HL-60/S4 (cell line): ENCODE measurements around the gene AGBL2.
"Not testable (repeated sequence)": the region's sequence is repeated elsewhere in the genome, so short reads cannot be mapped to it uniquely, and the experiment has no call there.

Source experiments
- in situ Hi-C: fragments of 300-500 bp; cut with MboI; formaldehyde crosslinking; loops from 2 replicates; pipeline ENCODE4 v1.14.3; 2022; ENCODE audit warnings: low sequenced_read_pairs

Gene AGBL2, protein sequence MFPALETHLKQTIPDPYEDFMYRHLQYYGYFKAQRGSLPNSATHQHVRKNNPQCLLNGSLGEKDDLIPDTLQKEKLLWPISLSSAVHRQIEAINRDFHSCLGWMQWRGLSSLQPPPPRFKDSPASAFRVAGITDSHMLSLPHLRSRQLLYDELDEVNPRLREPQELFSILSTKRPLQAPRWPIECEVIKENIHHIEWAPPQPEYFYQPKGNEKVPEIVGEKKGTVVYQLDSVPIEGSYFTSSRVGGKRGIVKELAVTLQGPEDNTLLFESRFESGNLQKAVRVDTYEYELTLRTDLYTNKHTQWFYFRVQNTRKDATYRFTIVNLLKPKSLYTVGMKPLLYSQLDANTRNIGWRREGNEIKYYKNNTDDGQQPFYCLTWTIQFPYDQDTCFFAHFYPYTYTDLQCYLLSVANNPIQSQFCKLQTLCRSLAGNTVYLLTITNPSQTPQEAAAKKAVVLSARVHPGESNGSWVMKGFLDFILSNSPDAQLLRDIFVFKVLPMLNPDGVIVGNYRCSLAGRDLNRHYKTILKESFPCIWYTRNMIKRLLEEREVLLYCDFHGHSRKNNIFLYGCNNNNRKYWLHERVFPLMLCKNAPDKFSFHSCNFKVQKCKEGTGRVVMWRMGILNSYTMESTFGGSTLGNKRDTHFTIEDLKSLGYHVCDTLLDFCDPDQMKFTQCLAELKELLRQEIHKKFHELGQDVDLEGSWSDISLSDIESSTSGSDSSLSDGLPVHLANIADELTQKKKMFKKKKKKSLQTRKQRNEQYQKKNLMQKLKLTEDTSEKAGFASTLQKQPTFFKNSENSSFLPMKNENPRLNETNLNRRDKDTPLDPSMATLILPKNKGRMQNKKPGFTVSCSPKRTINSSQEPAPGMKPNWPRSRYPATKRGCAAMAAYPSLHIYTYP

DNA sequence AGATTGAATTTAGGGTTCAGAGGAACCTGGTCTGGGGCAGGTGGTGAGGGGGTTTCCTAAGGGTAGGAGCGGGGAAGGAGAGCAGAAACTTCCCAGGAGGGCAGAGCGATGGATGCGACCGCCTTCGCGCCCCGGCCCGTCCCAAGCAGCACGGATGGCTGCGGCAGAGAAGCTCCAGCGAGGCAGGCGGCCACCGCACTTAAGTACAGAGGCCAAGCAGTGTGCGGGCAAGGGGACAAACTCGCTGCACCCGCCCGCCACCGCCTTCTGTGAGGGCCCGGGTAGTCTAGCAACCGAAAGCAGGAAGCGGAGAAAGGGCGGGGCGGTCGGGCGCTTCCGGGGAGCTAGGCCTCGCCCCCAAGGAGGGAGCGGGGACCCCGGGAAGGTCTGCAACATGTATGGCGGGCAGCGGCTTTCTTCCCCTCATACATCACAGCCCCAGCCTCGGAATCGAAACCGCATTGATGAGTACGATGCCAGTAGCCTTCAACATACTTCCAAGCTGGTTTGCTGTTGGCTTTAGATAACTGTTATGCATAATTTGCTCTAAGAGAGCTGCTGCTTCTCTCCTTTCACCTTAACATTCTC is at the start of gene AGBL2:
AGBL2 (minus strand) TSS at position 288 of the 588 bp plus-strand sequence. CDS start 719 bp downstream, outside the sequence.
- in situ Hi-C loops = no loop called here

DNA sequence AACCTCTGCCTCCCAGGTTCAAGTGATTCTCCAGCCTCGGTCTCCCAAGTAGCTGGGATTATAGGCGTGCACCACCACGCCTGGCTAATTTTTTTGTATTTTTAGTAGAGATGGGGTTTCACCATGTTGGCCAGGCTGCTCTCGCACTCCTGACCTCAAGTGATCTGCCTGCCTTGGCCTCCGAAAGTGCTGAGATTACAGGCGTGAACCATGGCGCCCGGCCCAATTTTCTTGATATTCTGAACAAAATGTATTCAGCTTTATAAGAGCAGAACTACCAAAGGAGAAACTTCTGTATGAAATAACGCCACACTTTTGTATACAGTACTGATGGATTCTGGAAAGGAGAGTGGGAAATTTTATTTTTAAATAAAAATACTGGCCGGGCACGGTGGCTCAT is 44.1 kb upstream of the AGBL2 start:
- in situ Hi-C loops = not testable (repeated sequence)

DNA sequence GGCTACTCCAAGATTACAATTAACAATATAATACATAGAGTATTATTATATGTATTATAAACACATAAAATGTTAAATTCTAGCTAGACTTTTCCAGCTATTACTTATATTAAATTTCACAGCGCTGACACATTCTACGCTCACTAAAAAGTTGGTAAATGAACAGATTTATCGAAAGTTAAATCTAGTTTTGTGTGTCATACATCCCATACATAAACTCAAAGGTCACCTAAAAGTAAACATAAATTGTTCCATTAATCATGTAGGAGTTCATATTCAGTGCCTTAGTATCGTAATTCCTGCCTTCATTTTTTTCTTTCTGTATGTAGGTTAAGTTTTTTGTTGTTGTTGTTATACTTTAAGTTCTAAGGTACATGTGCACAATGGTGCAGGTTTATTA is 41.0 kb upstream of the AGBL2 start:
- in situ Hi-C loops = no loop called here

DNA sequence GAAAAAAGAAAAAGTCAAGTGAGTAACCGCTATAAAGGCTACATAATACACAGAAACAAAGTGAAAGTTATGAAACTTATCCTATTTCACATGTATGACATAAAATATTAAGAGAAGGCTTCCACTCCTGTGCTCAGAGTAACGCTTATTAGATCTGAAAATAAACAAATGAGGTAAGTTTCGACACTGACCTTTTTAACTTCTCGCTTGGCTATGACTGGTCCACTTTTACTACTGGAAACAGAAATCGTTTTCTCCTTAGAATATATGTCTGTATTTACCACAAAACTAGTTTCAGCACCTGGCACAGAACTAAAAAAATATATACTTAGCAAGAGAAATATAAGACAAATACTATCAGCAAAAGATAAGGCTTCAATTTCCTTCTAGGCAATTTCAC is 35.6 kb upstream of the AGBL2 start:
- in situ Hi-C loops = no loop called here

DNA sequence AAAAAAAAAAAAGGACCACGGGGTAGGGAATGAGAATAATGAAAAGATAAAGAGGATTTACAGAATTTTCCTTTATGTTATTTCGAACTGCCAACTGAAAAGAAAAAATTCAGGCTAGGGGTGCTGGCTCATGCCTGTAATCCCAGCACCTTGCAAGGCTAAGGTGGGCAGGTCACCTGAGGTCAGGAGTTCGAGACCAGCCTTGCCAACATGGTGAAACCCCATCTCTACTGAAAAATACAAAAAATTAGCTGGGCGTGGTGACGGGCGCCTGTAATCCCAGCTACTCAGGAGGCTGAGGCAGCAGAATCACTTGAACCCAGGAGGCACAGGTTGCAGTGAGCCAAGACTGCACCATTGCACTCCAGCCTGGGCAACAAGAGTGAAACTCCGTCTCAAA is 27.3 kb upstream of the AGBL2 start:
- in situ Hi-C loops = loop anchor here (25.0 kb wide), 1 partner anchor 980 kb away; no protein-coding TSS in a partner anchor

DNA sequence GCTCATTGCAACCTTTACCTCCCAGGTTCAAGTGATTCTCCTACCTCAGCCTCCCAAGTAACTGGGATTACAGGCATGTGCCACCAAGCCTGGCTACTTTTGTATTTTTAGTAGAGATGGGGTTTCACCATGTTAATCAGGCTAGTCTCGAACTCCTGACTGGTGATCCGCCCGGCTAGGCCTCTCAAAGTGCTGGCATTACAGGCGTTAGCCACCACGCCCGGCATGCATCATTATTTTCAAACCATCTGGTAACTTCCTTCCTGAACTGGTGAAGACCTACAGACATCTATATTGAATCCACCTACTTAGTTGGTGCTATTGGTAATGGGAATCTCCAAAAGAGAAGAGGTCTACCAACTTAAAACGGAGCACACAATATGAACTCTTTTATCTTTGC is 22.6 kb upstream of the AGBL2 start:
- in situ Hi-C loops = loop anchor here (25.0 kb wide), 1 partner anchor 976 kb away; no protein-coding TSS in a partner anchor

DNA sequence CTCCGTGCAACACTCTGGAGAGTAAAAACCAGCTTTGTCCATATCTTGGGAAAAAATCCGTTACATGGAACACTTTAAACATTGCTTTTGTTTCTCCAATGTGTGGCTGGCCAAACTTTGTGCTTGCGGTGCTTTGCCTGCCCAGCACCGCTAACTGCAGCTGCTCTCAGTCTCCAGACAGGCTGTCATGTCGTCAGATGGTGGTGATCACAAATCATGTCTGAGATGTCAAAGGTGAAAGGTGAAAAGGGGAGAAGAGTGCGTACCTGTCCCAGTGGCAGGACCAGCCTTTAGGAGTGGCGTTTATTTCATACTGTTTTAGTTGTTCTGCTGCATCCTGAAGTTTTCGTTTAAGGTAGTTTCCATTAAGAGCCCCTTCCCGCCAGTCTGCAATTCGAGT is 17.1 kb upstream of the AGBL2 start:
- in situ Hi-C loops = loop anchor here (25.0 kb wide), 1 partner anchor 970 kb away; no protein-coding TSS in a partner anchor

DNA sequence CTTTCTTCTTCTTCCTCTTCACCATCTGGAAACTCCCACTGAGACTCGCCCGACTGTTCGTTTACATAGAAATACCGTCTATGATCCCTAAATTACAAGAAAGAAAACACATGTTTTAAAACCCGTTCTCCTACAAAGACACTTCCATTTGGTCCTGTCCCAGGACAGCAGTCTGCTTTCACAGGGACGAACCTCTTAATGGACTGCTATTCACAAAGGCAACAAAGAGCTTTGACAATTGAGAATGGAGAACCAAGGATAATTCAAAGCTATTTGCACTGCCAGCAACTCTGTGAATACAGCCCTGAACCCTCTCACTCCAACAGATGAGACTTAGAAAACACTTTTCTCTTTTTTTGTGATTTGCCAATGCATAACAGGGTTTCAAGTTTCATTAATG is 16.3 kb upstream of the AGBL2 start:
- in situ Hi-C loops = loop anchor here (25.0 kb wide), 1 partner anchor 969 kb away; no protein-coding TSS in a partner anchor

DNA sequence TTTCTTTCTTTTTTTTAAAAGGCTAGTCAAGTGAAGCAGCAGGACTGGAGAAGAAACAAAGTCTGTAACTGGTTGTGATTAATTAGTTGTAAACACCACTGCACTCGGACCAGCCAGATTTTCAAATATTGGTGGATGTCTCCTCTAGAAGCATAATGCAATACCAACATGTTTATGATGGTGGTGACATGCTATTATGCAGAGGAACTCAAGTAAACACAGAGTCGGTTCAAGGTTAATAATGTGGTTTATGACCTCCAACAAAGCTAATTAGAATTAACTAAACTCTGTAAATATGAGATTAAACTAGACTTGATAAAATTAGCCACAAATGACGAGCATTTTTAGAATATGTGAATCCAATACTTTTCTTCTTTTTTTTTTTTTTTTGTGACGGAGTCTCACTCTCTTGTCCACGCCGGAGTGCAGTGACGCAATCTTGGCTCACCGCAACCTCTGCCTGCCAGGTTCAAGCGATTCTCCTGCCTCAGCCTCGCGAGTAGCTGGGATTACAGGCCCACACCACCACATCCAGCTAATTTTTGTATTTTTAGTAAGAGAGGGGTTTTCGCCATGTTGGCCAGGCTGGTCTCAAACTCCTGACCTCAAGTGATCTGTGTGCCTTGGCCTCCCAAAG is 11.8 kb upstream of the AGBL2 start:
- in situ Hi-C loops = loop anchor here (25.0 kb wide), 1 partner anchor 965 kb away; no protein-coding TSS in a partner anchor

DNA sequence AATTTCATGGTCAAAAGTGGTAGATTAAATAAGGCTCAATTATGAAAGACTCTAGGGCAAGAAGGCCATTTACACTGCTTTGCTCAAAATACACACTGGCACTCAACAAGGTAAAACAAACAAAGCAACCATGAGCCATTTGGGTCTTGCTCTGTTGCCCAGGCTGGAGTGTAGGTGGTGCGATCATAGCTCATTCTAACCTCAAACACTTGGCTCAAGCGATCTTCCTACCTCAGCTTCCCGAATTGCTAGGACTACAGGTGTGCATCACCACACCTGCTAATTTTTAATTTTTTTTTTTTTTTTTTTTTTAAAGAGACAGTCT is 10.9 kb upstream of the AGBL2 start:
- in situ Hi-C loops = loop anchor here (25.0 kb wide), 1 partner anchor 964 kb away; no protein-coding TSS in a partner anchor

DNA sequence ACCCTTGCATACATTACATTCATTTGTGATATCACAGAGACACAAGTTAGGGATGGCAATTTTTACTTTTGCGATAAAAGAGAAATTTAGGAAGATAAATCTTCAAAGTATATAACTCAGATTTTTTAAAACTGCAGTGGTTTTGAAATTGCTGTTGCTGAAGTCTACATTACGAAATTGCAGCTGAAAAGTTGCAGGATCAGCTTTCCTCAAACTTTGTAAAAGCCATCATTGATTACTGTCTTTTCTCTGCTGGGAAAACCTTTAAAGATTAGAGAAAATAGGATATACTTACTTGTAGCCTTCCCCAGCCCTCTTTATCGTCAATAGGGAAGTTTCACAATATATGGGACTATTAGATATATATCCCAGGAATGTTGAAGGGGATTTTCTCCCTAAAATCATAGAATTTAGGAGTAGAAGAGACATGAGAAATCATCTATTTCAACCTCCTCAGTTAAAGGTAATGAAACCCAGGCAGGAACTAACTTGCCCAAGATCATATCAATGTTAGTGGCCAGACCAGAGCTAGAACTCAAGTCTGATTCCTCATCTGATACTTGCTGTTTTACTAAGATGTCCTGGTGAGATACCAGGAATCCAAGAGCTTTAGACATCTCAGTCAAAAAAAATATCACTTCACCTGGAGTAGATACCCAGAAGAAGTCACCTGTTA is 10.4 kb upstream of the AGBL2 start:
- in situ Hi-C loops = loop anchor here (25.0 kb wide), 1 partner anchor 963 kb away; no protein-coding TSS in a partner anchor

DNA sequence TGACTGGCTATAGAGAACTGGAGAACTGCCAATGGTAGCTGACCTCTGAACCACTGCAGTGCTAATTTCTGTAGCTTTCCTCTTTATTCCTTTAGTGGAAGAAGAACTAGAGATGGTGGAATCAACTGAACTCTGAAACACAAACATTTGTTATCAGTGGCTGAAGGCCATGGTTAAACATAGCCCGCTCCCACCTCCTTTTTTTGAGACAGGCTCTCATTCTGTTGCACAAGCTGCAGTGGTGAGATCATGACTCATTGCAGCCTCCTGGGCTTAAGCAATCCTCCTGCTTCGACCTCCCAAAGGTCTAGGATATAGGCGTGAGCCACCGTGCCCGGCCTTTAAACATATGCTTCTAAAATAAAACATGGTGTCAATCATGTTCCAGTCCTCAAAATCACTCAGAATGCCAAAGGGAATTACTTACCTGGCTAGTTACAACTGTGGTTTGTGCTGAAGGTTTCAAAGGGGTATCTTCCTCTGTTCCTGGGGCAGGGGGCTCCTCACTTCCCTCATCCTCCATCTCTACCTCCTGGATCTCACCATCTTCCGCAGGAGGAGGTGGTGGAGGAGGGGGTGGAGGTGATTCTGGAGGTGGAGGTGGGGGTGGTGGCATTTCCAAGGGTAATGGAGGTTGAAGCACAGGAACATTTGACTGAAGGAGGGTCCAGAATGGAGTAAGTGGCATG is 9.0 kb upstream of the AGBL2 start:
- in situ Hi-C loops = no loop called here

DNA sequence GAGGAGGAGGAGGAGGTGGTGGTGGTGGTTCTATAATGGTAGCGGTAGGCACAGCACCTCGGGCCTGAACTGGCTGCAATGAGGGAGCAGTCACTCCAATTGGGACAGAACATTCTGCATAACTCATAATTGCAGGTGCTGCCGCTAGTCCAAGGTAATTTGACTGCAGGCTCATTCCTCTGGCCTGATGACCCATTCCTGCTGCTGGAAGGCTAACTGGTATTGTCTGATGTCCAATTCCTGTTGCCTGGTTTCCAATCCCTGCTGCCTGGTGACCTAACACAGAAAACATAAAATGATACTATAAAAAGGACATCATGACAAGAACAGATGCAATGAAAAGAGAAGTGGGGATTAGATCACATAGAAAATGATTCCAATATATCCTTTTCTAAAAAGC is 7.9 kb upstream of the AGBL2 start:
- in situ Hi-C loops = no loop called here

DNA sequence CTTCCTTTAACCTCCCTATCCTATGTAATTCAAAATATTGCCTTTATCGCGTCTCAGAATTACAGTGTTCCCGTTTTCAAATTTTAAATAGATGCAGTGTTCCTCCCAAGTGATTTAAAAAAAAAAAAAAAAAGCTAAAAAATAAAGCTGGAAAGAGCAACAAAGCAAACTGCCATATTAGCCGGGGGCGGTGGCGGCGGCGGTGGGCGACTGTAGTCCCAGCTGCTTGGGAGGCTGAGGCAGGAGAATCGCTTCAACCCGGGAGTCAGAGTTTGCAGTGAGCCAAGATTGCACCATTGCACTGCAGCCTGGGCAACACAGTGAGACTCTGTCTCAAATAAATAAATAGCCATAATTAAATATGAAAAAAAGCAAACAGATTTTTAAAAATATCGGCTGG is 5.5 kb upstream of the AGBL2 start:
- in situ Hi-C loops = no loop called here

DNA sequence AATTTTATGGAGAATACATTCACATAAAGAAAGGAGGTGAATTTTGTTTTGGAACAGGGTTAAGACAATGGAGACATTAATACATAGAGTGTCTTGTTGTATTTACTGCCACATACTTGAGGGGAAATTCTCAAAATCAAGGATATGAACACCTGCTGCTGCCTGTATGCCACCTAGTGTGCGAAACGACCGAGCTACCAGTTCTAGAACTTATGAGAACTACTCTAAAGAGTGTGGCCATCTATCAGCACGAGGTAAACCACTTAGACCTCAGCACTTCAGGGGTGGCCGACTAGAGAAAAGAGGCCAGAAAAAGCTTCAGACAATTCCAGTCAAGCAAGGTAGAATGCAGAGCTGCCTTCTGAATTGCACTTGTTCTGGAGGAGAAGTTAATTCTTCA is 1.5 kb upstream of the AGBL2 start:
- in situ Hi-C loops = no loop called here

DNA sequence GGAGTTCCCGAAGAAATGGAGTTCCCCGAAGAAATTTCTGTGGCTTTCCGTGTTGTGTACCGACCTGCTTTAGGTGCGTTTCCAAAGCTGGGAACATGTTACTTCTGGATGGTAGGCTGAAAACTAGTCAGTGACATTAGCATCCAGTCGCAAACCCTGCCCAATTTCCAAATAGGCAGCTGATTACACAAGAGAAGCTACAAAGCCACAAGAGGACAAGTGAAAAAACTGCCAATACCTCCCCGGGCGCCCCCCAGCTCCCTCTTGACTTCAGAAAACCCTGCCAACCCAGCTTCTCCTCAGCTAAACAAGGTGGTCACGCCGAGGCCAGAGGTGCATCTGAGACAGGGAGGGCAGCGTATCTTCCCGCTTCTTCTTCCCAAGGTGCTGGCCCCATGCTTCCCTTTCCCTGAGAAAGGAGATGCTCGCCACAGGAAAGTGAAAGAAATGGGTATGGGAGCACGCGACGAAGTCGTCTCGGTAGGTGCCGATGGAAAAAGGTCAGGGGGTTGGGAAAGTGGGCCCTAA is 551 bp downstream of the AGBL2 start:
- in situ Hi-C loops = no loop called here

DNA sequence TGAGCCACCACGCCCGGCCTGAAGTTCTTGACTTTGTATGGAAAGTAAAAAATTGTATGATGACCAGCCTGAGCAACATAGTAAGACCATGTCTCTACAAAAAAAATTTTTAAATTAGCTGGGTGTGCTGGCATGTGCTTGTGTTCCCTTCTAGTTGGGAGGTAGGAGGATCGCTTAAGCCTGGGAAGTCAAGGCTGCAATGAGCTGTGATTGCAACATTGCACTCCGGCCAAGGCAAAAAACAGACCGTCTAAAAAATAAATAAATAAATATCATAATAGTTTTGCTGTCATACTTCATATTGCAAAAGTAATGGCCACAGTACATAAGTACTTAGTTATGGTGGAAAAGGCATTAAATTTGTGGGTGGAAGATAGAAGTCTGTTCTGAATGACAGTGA is 3.4 kb downstream of the AGBL2 start:
- in situ Hi-C loops = no loop called here

DNA sequence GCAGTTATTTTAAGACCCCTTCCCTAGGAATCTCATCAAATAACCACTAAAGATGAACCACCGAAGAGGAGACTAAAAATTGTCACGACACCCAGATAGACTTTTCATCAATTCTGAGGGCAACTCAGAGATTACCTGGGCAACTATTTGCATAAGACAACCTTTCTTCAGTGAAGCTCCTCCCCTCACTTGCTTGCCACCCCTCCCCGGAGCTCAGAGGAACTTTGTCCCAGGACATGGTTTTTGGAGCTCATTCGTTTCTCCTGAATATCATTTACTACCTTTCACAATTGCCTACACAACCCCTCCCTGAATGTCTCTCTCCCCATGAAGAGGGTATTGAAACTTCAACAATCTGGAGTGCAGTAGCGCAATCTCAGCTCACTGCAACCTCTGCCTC is 3.9 kb downstream of the AGBL2 start:
- in situ Hi-C loops = no loop called here

DNA sequence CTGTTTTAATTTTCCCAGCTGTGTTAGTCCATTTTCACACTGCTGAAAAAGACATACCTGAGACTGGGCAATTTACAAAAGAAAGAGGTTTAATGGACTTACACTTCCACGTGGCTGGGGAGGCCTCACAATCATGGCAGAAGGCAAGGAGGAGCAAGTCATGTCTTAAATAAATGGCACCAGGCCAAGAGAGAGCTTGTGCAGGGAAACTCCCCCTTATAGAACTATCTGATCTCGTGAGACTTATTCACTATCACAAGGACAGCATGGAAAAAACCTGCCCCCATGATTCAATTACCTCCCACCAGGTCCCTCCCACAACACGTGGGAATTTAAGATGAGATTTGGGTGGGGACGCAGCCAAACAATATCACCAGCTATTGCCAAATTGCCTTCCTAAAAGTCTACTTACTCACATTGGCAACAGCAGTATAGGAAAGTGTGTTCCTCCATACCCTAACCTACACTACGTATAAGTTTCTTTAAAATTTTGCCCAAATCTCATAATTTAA is 7.8 kb downstream of the AGBL2 start:
- in situ Hi-C loops = not testable (repeated sequence)
